ENCODE data around the gene ITIH1. TPM values are rescaled to one million over a fixed set of nuclear protein-coding genes. Genes with fewer than 3 reads are reported as not detected.

The ITIH1 gene
- total and polyA plus RNA-seq, 9 of the 15 experiments (the other 6 are each of a cell fraction or from before 2014, with no cell fraction given): 0.31 TPM; not detected in 8

- TF ChIP-seq ZMIZ1 (IDR thresholded peaks at IDR 0.05; ENCODE audit: low read depth in 2 of 2, low read length in 2 of 2): no peak
- TF ChIP-seq CREB3L1 (IDR thresholded peaks at IDR 0.05; ENCODE audit: borderline replicate concordance, low read depth): no peak
- TF ChIP-seq ETV5 (CRISPR knock-in tag; IDR thresholded peaks at IDR 0.05; ENCODE audit: low read depth): no peak
- TF ChIP-seq DPF2 (IDR thresholded peaks at IDR 0.05): no peak
These were observed 21.6 kb downstream of the ITIH1 start (continued) for GRCh38 chr3:52798978-52799476.

- Histone ChIP-seq H3K36me3 (ENCODE audit: control insufficient read depth, insufficient read depth, low read length) (no peaks in the 10 kb centered on the region), H3K27ac (ENCODE audit: extremely low read depth, low read depth, low read length) (no peak overlapping the region), H3K9me1 (ENCODE audit: control insufficient read depth, insufficient read depth, low read length) (no peaks in the 10 kb centered on the region), H3K9ac (ENCODE audit: insufficient read depth in 1 of 2, low read depth in 2 of 2, low read length in 2 of 2) (no peak overlapping the region), H3K79me2 (ENCODE audit: control insufficient read depth, insufficient read depth, low read length) (no peaks in the 10 kb centered on the region), H4K20me1 (replicated peaks; ENCODE audit: control insufficient read depth, insufficient read depth, low read length) (no peaks in the 10 kb centered on the region), H3K4me2 (ENCODE audit: insufficient read depth, low read length) (no peak overlapping the region), H3K27me3 (ENCODE audit: control insufficient read depth in 2 of 2, insufficient read depth in 2 of 2, low read length in 2 of 2) (peaks cover 0 to 7% of the 10 kb centered on the region in 2 experiments; a peak in 1 of 5 replicates), H3K4me1 (replicated peaks in 1 of 2; ENCODE audit: control insufficient read depth in 2 of 2, insufficient read depth in 2 of 2, low read length in 2 of 2) (peaks cover 0 to 14% of the 10 kb centered on the region in 2 experiments; a peak in 2 of 5 replicates), H3K4me3 (no peak overlapping the region), H2AFZ (ENCODE audit: low read depth, low read length) (peak overlapping the region; percentile 51; the same call in 1 of the 2 replicates), H3K9me3 (replicated peaks; ENCODE audit: control insufficient read depth, insufficient read depth, low read depth, low read length) (no peaks in the 10 kb centered on the region)
- in situ Hi-C loops (cut with MboI) (no loop called here), intact Hi-C loops (cut with micrococcal nuclease) (no loop called here)
- BruUV-seq (replicated peaks): no TSS peak
- ATAC-seq (no peak), FAIRE-seq (no peak), DNase-seq (ENCODE audit: extremely low read depth in 1 of 4, low spot score in 3 of 4) (no peak)
- ChIA-PET CTCF (ENCODE audit: low intra/inter-chr PET ratio) (no interaction called here), POLR2A (interaction anchor here (1.2 kb wide), 1 partner anchor 14 kb away, joined by 3 read pairs; no protein-coding TSS in a partner anchor)
- WGBS (ENCODE audit: insufficient coverage, low coverage, missing lambda C conversion rate): 14% methylated on average over 4 of the region's 7 CpGs
- TF ChIP-seq MAFF (IDR thresholded peaks at IDR 0.05; ENCODE audit: low read length) (no peak), HMGN3 (IDR thresholded peaks at IDR 0.05; ENCODE audit: borderline replicate concordance, extremely low read depth, insufficient read length, low read depth, low read length) (no peak), ZNF584 (CRISPR knock-in tag; IDR thresholded peaks at IDR 0.05; ENCODE audit: low read depth) (no peak), KAT7 (CRISPR knock-in tag; IDR thresholded peaks at IDR 0.05; ENCODE audit: borderline replicate concordance) (no peak), NUFIP1 (IDR thresholded peaks at IDR 0.05; ENCODE audit: partially characterized antibody) (no peak), ZC3H11A (IDR thresholded peaks at IDR 0.05; ENCODE audit: low read depth, low read length) (no peak), TAF1 (IDR thresholded peaks at IDR 0.05; ENCODE audit: control insufficient read depth, extremely low read depth, insufficient read depth, low read length, severe bottlenecking) (no peak), ZKSCAN3 (CRISPR knock-in tag; IDR thresholded peaks at IDR 0.05) (no peak), ELK3 (CRISPR knock-in tag; IDR thresholded peaks at IDR 0.05) (no peak), RNF2 (IDR thresholded peaks at IDR 0.05) (no peak), ZNF134 (CRISPR knock-in tag; conservative IDR thresholded peaks at IDR 0.05) (no peak)
These were observed 22.7 kb downstream of the ITIH1 start for GRCh38 chr3:52800079-52800478.
